H9 (cell line): ENCODE results near the gene CERS1. TPM values are rescaled to one million over a fixed set of nuclear protein-coding genes. Genes with fewer than 3 reads are reported as not detected.
A peak's percentile ranks its signal among the peaks of the same experiment; 100 is the strongest.

Source experiments
- DNase-seq: peaks from one replicate; pipeline ENCODE4 v3.0.0-alpha.2; 2017
- H2AFZ ChIP-seq: one replicate; pipeline ENCODE4 v1.6.1; 2013; ENCODE audit warnings: mild to moderate bottlenecking, low read length, control low read depth, moderate library complexity
- H2AK5ac ChIP-seq: 2 replicates; pipeline ENCODE4 v1.6.1; 2013; ENCODE audit warnings: low read length, control low read depth, mixed read lengths; ENCODE audit not compliant: insufficient read length
- H2BK120ac ChIP-seq: one replicate; pipeline ENCODE4 v1.6.1; 2013; ENCODE audit warnings: low read depth, mild to moderate bottlenecking, low read length, control low read depth, inconsistent platforms; ENCODE audit not compliant: poor library complexity, severe bottlenecking
- H2BK12ac ChIP-seq: 2 replicates; pipeline ENCODE4 v1.6.1; 2013; ENCODE audit warnings: low read length, control low read depth, mixed read lengths, low read depth; ENCODE audit not compliant: insufficient read length
- H2BK15ac ChIP-seq: 2 replicates; pipeline ENCODE4 v1.6.1; 2013; ENCODE audit warnings: low read depth, low read length, control low read depth
- H2BK20ac ChIP-seq: one replicate; pipeline ENCODE4 v1.6.1; 2013; ENCODE audit warnings: low read depth, mild to moderate bottlenecking, low read length, control low read depth, inconsistent platforms; ENCODE audit not compliant: poor library complexity, severe bottlenecking
- H2BK5ac ChIP-seq: 2 replicates; pipeline ENCODE4 v1.6.1; 2013; ENCODE audit warnings: low read length, control low read depth, mixed read lengths; ENCODE audit not compliant: insufficient read length
- H3K14ac ChIP-seq: 2 replicates; pipeline ENCODE4 v1.6.1; 2013; ENCODE audit warnings: low read length, control low read depth; ENCODE audit not compliant: insufficient read depth
- H3K18ac ChIP-seq: 2 replicates; pipeline ENCODE4 v1.6.1; 2013; ENCODE audit warnings: low read depth, mild to moderate bottlenecking, mixed read lengths, low read length, control low read depth; ENCODE audit not compliant: insufficient read length
- H3K23ac ChIP-seq: 2 replicates; pipeline ENCODE4 v1.6.1; 2013; ENCODE audit warnings: low read length, control low read depth, mixed read lengths, low read depth; ENCODE audit not compliant: insufficient read length
- H3K23me2 ChIP-seq: 2 replicates; pipeline ENCODE4 v1.6.1; 2013; ENCODE audit warnings: low read depth, mild to moderate bottlenecking, mixed read lengths, low read length, control low read depth; ENCODE audit not compliant: insufficient read length, poor library complexity, severe bottlenecking
- H3K27ac ChIP-seq: 2 replicates; pipeline ENCODE4 v1.5.1; 2013; ENCODE audit warnings: low read length, control low read depth, mixed read lengths, low read depth; ENCODE audit not compliant: insufficient read length
- H3K27me3 ChIP-seq: 2 replicates; pipeline ENCODE4 v1.6.1; 2013; ENCODE audit warnings: low read length, control low read depth, inconsistent platforms; ENCODE audit not compliant: insufficient read depth
- H3K4ac ChIP-seq: 2 replicates; pipeline ENCODE4 v1.6.1; 2013; ENCODE audit warnings: low read depth, mild to moderate bottlenecking, control low read depth, inconsistent platforms, low read length, moderate library complexity
- H3K4me1 ChIP-seq: 2 replicates; pipeline ENCODE4 v1.6.1; 2013; ENCODE audit warnings: low read length, control low read depth, inconsistent platforms; ENCODE audit not compliant: insufficient read depth
- H3K4me2 ChIP-seq: 2 replicates; pipeline ENCODE4 v1.6.1; 2013; ENCODE audit warnings: low read length, control low read depth, mixed read lengths; ENCODE audit not compliant: insufficient read length, insufficient read depth
- H3K56ac ChIP-seq: 2 replicates; pipeline ENCODE4 v1.6.1; 2013; ENCODE audit warnings: low read depth, mild to moderate bottlenecking, mixed read lengths, low read length, control low read depth; ENCODE audit not compliant: insufficient read length
- H3K79me1 ChIP-seq: 2 replicates; pipeline ENCODE4 v1.6.1; 2013; ENCODE audit warnings: low read depth, mild to moderate bottlenecking, moderate library complexity, low read length, control low read depth, inconsistent platforms; ENCODE audit not compliant: insufficient read depth, poor library complexity, severe bottlenecking
- H3K79me2 ChIP-seq: 2 replicates; pipeline ENCODE4 v1.6.1; 2013; ENCODE audit warnings: low read length, control low read depth, inconsistent platforms; ENCODE audit not compliant: insufficient read depth
- H3K9ac ChIP-seq: 2 replicates; pipeline ENCODE4 v1.6.1; 2013; ENCODE audit warnings: low read length, control low read depth, mixed read lengths; ENCODE audit not compliant: insufficient read length; ENCODE audit errors: extremely low read depth
- H3K9me3 ChIP-seq: one replicate; pipeline ENCODE4 v1.6.1; 2013; ENCODE audit warnings: low read depth, low read length, inconsistent platforms; ENCODE audit not compliant: control insufficient read depth
- H3T11ph ChIP-seq: one replicate; pipeline ENCODE4 v1.6.1; 2013; ENCODE audit warnings: mild to moderate bottlenecking, low read length, control low read depth, inconsistent platforms
- H4K20me1 ChIP-seq: one replicate; pipeline ENCODE4 v1.6.1; 2013; ENCODE audit not compliant: control insufficient read depth, insufficient read length, insufficient read depth
- H4K5ac ChIP-seq: 2 replicates; pipeline ENCODE4 v1.6.1; 2013; ENCODE audit warnings: low read depth, mild to moderate bottlenecking, mixed read lengths, low read length, control low read depth; ENCODE audit not compliant: insufficient read length
- H4K8ac ChIP-seq: replicated peaks from 2 replicates; pipeline ENCODE4 v1.6.1; 2013; ENCODE audit warnings: low read length, control low read depth, mixed read lengths, low read depth; ENCODE audit not compliant: insufficient read length
- H4K91ac ChIP-seq: 2 replicates; pipeline ENCODE4 v1.6.1; 2013; ENCODE audit warnings: low read depth, mild to moderate bottlenecking, moderate library complexity, mixed read lengths, low read length, control low read depth; ENCODE audit not compliant: insufficient read length
- H3K27ac Mint-ChIP-seq, 3 experiments: 2 replicates in 2 of 3; 3 replicates in 1 of 3; pipeline ENCODE4 v1.8.0; 2020 to 2021; ENCODE audit warnings: mixed read lengths in 3 of 3, mild to moderate bottlenecking in 1 of 3, moderate library complexity in 1 of 3
- H3K27me3 Mint-ChIP-seq: 2 replicates; pipeline ENCODE4 v1.8.0; 2021; ENCODE audit warnings: low read depth, mild to moderate bottlenecking, moderate library complexity, mixed read lengths
- H3K36me3 Mint-ChIP-seq, 3 experiments: 2 replicates in 2 of 3; 3 replicates in 1 of 3; pipeline ENCODE4 v1.8.0; 2020 to 2021; ENCODE audit warnings: low read depth in 3 of 3, mixed read lengths in 3 of 3; ENCODE audit not compliant: insufficient read depth in 1 of 3
- H3K4me1 Mint-ChIP-seq, 2 experiments: 2 replicates each; pipeline ENCODE4 v1.8.0; 2020; ENCODE audit warnings: mixed read lengths in 2 of 2
- H3K4me3 Mint-ChIP-seq, 2 experiments: 2 replicates in 1 of 2; 3 replicates in 1 of 2; pipeline ENCODE4 v1.8.0; 2020 to 2021; ENCODE audit warnings: mild to moderate bottlenecking in 2 of 2, mixed read lengths in 2 of 2, moderate library complexity in 1 of 2
- H3K9me3 Mint-ChIP-seq, 2 experiments: 2 replicates in 1 of 2; 3 replicates in 1 of 2; pipeline ENCODE4 v1.8.0; 2020; ENCODE audit warnings: mild to moderate bottlenecking in 2 of 2, mixed read lengths in 2 of 2, moderate library complexity in 1 of 2
- CTCF ChIP-seq: fragments of 200-600 bp; sonication (generic); conservative IDR thresholded peaks from 3 replicates; pipeline ENCODE4 v1.8.0; 2021; ENCODE audit warnings: antibody characterized with exemption, mild to moderate bottlenecking
- WGBS: extraction: QIAGEN DNeasy Blood & Tissue Kit; methylation state at CpG from one replicate; pipeline ENCODE4 v1.1.7; 2013; ENCODE audit warnings: missing lambda C conversion rate, low lambda C conversion rate, mixed read lengths; ENCODE audit not compliant: insufficient read length; ENCODE audit errors: extremely low coverage; 5-methylcytosine and 5-hydroxymethylcytosine counted together
- total RNA-seq: library from RNA; stranded (reverse); gene quantifications from 2 replicates; pipeline ENCODE4 v1.2.1, GENCODE V29; 2021

Gene CERS1
- total RNA-seq, 1 experiment from 2014 or later = 19.3 TPM

- WGBS = no CpG with 5 or more reads among the region's 25 CpGs
- peaks cover 42 to 76% (median 58%) of the 10 kb centered on the region in 3 experiments for H3K36me3 Mint-ChIP-seq
Observed at GRCh38 chr19:18878058-18878797, 17.7 kb downstream of the CERS1 start.

More at GRCh38 chr19:18878058-18878797, 17.7 kb downstream of the CERS1 start:
- Histone ChIP-seq H2BK12ac (no peak overlapping the region), H3K4me2 (no peak overlapping the region), H4K91ac (no peak overlapping the region), H3K14ac (no peak overlapping the region), H2BK5ac (no peak overlapping the region), H4K20me1 (no peaks in the 10 kb centered on the region), H3T11ph (no peak overlapping the region), H4K5ac (no peak overlapping the region), H4K8ac (no peak overlapping the region), H2BK20ac (no peak overlapping the region), H3K4ac (no peak overlapping the region), H2AFZ (no peak overlapping the region), H3K4me1 (no peaks in the 10 kb centered on the region), H2BK15ac (no peak overlapping the region), H2AK5ac (no peak overlapping the region), H2BK120ac (no peak overlapping the region), H3K9ac (no peak overlapping the region), H3K56ac (no peak overlapping the region), H3K9me3 (no peaks in the 10 kb centered on the region), H3K23me2 (no peaks in the 10 kb centered on the region), H3K79me1 (no peaks in the 10 kb centered on the region), H3K18ac (no peak overlapping the region), H3K23ac (no peak overlapping the region), H3K79me2 (no peaks in the 10 kb centered on the region), H3K27ac (no peak overlapping the region), H3K27me3 (no peaks in the 10 kb centered on the region)
- Mint-ChIP-seq H3K9me3 (peaks cover 0 to 9% of the 10 kb centered on the region in 2 experiments; a peak in 3 of 5 replicates), H3K4me3 (no peak overlapping the region), H3K27me3 (no peaks in the 10 kb centered on the region), H3K4me1 (no peaks in the 10 kb centered on the region), H3K27ac (peak overlapping the region in 2 of 3 experiments; percentile 75 to 77; a peak in 4 of 7 replicates)
- peak; percentile 27 for DNase-seq
- no peak for TF ChIP-seq CTCF
